Spleen (tissue), 11 donors: Measurements from ENCODE around the gene FASTKD3. TPM values are rescaled to one million over a fixed set of nuclear protein-coding genes. Genes with fewer than 3 reads are reported as not detected.

ENCODE experiments used
- DNase-seq: peaks from one replicate; pipeline ENCODE4 v3.0.0-alpha.2; 2020
- H3K27ac ChIP-seq, 8 donors: fragments of 200-600 bp; sonication (generic) in 7 of 8; 1 replicate in 4 of 8; 2 replicates in 4 of 8; pipeline versions ENCODE4 v1.5.0 to v1.8.0; 2016 to 2021; ENCODE audit warnings: inconsistent platforms in 4 of 8, mild to moderate bottlenecking in 4 of 8, moderate library complexity in 1 of 8
- H3K27me3 ChIP-seq, 7 donors: fragments of 200-600 bp; sonication (generic) in 6 of 7; replicated peaks in 1 of 7; 1 replicate in 4 of 7; 2 replicates in 3 of 7; pipeline versions ENCODE4 v1.5.0 to v1.8.0; 2016 to 2021; ENCODE audit warnings: inconsistent platforms in 3 of 7, mild to moderate bottlenecking in 1 of 7
- H3K36me3 ChIP-seq, 6 donors: fragments of 200-600 bp; sonication (generic) in 5 of 6; 1 replicate in 4 of 6; 2 replicates in 2 of 6; pipeline versions ENCODE4 v1.5.0 to v1.8.0; 2016 to 2021; ENCODE audit warnings: inconsistent platforms in 2 of 6
- H3K4me1 ChIP-seq, 6 donors: fragments of 200-600 bp; sonication (generic) in 5 of 6; 1 replicate in 3 of 6; 2 replicates in 3 of 6; pipeline versions ENCODE4 v1.5.0 to v1.8.0; 2016 to 2021; ENCODE audit warnings: inconsistent platforms in 3 of 6
- H3K4me3 ChIP-seq, 8 donors: fragments of 200-600 bp; sonication (generic) in 7 of 8; 1 replicate in 4 of 8; 2 replicates in 4 of 8; pipeline versions ENCODE4 v1.5.0 to v1.8.0; 2016 to 2021; ENCODE audit warnings: inconsistent platforms in 4 of 8, mild to moderate bottlenecking in 4 of 8, moderate library complexity in 2 of 8
- H3K9me3 ChIP-seq, 8 donors: fragments of 200-600 bp; sonication (generic) in 7 of 8; 1 replicate in 4 of 8; 2 replicates in 4 of 8; pipeline versions ENCODE4 v1.5.0 to v1.8.0; 2016 to 2021; ENCODE audit warnings: inconsistent platforms in 4 of 8
- POLR2A ChIP-seq, 3 donors: fragments of 450-650 bp; IDR thresholded peaks; one replicate each; pipeline ENCODE4 v1.5.1; 2017; ENCODE audit warnings: antibody characterized with exemption in 3 of 3, mild to moderate bottlenecking in 1 of 3
- POLR2AphosphoS5 ChIP-seq, 3 donors: sonication (generic); formaldehyde crosslinking; IDR thresholded peaks; one replicate each; pipeline ENCODE4 v1.5.1; 2017; ENCODE audit warnings: antibody characterized with exemption in 3 of 3
- WGBS, 5 donors: extraction: QIAGEN DNeasy Blood & Tissue Kit in 3 of 5; methylation state at CpG; one replicate each; pipeline versions ENCODE4 v1.1.5 to v1.1.7; 2013 to 2018; 5-methylcytosine and 5-hydroxymethylcytosine counted together
- intact Hi-C: fragments of 100-400 bp; cut with DNase I; formaldehyde crosslinking; loops from one replicate; pipeline ENCODE4 v1.15.0; 2023; ENCODE audit warnings: low total_unique reads
- polyA plus RNA-seq, 3 donors: library from polyadenylated mRNA; stranded (reverse); fragments of 200-250 nt; gene quantifications; one replicate each; pipeline ENCODE4 v1.2.1, GENCODE V29; 2013
- total RNA-seq, 7 donors: library from RNA; depleted of rRNA in 3 of 7; stranded (reverse); fragments of >200 nt in 3 of 7; fragmentation: NEBNext Ultra II Directional in 4 of 7; extraction: Animal tissue kit (Norgen Biotek cat#: 25700) in 4 of 7; gene quantifications; one replicate each; pipeline versions ENCODE4 v1.1.0 to v1.2.1, GENCODE V29; 2016 to 2021
- TF ChIP-seq, protein P1 (sequence below), 11 experiments: fragments of 200-600 bp in 7 of 11; fragments of 450-650 bp in 4 of 11; sonication (generic) in 4 of 11; IDR thresholded peaks in 8 of 11; conservative IDR thresholded peaks in 3 of 11; 1 replicate in 7 of 11; 2 replicates in 4 of 11; pipeline versions ENCODE4 v1.4.0 to v1.8.0; 2016 to 2021; ENCODE audit warnings: antibody characterized with exemption in 11 of 11, inconsistent platforms in 4 of 11, mild to moderate bottlenecking in 1 of 11
- donor health status: healthy with polysubstance abuse.
- donor health status: DM: no; HTN: no; CAD: no; lungs with moderate emphysema.
- donor health status: DM: no; HTN: no; CAD: no.
- donor health status: Bipolar disorder and iron deficiency.
- donor health status: healthy.
- donor health status: DM: no; HTN: no; CAD: no.
- donor health status: DM: yes; HTN: yes; CAD: no.

The FASTKD3 gene
- total and polyA plus RNA-seq, 10 donors, result 8.6 to 19.1 (median 13.7) TPM

DNA sequence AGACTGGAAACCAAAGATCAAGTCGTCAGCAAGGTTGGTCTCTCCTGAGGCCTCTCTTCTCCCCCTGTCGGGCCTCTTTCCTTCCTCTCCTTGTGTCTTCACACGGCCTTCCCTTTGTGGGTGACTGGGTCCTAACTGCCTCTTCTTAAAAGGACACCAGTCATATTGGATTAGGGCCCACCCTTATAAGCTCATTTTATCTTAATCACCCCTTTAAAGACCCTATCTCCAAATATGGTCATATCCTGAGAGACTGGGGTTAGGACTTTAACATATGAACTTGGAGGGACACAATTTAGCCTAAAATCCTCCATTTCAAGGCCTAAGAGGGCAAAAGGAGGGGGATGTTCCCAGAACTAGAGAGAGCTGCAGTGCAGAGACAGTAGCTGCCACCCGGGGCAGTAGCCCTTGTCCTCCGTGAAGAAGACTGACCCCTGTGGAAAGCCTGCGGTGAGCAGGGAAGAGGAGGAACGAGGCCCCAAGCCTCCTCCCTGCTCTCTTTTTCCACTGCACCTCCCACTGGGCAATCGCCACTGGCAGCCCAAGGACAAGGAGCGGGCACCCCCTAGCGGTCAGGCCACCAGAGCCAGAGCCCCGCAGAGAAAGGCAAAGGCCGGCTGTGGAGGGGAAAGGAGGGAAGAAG, 52.8 kb downstream of the FASTKD3 start:
- H3K9me3 ChIP-seq, result no peaks in the 10 kb centered on the region
- H3K4me3 ChIP-seq, result no peak overlapping the region
- H3K27me3 ChIP-seq, result peaks cover 0 to 27% (median 6%) of the 10 kb centered on the region in 7 donors
- no peak overlapping the region for H3K27ac ChIP-seq
- no peaks in the 10 kb centered on the region for H3K36me3 ChIP-seq
- DNase-seq, result peak; percentile 90
- TF ChIP-seq POLR2A (IDR thresholded peaks at IDR 0.05) (no peak), POLR2AphosphoS5 (IDR thresholded peaks at IDR 0.05) (peak in 1 of 3 donors; percentile 14)
- TF ChIP-seq, protein P1, sequence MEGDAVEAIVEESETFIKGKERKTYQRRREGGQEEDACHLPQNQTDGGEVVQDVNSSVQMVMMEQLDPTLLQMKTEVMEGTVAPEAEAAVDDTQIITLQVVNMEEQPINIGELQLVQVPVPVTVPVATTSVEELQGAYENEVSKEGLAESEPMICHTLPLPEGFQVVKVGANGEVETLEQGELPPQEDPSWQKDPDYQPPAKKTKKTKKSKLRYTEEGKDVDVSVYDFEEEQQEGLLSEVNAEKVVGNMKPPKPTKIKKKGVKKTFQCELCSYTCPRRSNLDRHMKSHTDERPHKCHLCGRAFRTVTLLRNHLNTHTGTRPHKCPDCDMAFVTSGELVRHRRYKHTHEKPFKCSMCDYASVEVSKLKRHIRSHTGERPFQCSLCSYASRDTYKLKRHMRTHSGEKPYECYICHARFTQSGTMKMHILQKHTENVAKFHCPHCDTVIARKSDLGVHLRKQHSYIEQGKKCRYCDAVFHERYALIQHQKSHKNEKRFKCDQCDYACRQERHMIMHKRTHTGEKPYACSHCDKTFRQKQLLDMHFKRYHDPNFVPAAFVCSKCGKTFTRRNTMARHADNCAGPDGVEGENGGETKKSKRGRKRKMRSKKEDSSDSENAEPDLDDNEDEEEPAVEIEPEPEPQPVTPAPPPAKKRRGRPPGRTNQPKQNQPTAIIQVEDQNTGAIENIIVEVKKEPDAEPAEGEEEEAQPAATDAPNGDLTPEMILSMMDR (IDR thresholded peaks at IDR 0.05 in 8 of 11, conservative IDR thresholded peaks at IDR 0.05 in 3 of 11), result peak; percentile 40 to 83 (median 70)
- WGBS, 5 donors, result 5 to 14% (median 6%) methylated on average over 7 to 12 of the region's 12 CpGs
- intact Hi-C loops, result no loop called here
- H3K4me1 ChIP-seq, result peaks cover 0 to 13% (median 10%) of the 10 kb centered on the region in 6 donors

DNA sequence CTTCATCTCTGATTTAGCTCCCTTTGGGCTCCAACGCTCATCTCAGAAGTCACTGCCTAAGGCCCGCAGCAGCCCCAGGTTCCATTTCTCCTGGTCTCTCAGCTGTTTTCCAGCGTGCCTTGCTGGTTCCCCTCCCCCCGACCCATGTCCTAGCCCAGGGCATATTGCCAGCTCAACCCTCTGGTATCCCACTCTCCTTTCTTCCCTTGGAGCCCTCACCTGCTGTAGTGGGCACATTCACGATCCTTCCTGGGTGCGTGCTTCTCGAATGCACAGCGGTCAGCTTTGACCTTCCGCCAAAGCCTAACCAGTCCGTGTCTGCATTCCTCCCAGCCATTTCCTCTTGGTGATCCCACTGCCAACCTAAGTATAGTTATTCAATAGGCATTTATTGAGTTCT, 54.0 kb downstream of the FASTKD3 start:
- no peaks in the 10 kb centered on the region for H3K36me3 ChIP-seq
- no peak for DNase-seq
- no peak overlapping the region for H3K4me3 ChIP-seq
- no peak overlapping the region for H3K27ac ChIP-seq
- H3K9me3 ChIP-seq, result no peaks in the 10 kb centered on the region
- intact Hi-C loops, result no loop called here
- TF ChIP-seq, protein P1 (IDR thresholded peaks at IDR 0.05 in 8 of 11, conservative IDR thresholded peaks at IDR 0.05 in 3 of 11), result no peak
- peaks cover 0 to 13% (median 10%) of the 10 kb centered on the region in 6 donors for H3K4me1 ChIP-seq
- 89 to 92% (median 92%) methylated on average over 10 of the region's 10 CpGs for WGBS, 5 donors
- H3K27me3 ChIP-seq, result peaks cover 0 to 37% (median 6%) of the 10 kb centered on the region in 7 donors

DNA sequence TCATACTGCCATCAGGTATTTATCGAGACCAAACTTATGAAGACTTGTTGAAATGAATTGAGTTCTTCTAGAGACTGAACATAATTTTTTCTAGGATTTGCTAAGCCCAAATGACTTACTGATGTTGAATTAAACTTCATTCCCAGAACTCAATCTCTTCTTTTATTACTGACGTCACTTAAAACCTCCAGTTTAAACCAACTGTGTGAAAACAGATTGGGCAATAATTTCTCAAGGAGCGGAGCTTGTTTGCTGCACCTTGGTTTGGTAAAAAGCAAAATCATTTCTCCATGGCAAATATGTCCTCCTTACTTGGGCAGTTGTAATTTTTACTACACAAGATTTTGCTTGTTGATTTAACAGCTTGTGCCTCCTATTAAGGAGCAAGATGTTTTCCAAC, 55.3 kb downstream of the FASTKD3 start:
- Histone ChIP-seq H3K4me1 (peaks cover 0 to 13% (median 10%) of the 10 kb centered on the region in 6 donors), H3K4me3 (no peak overlapping the region), H3K27ac (no peak overlapping the region), H3K36me3 (no peaks in the 10 kb centered on the region), H3K27me3 (peaks cover 0 to 37% (median 6%) of the 10 kb centered on the region in 7 donors), H3K9me3 (no peaks in the 10 kb centered on the region)
- no peak for DNase-seq
- TF ChIP-seq POLR2AphosphoS5 (IDR thresholded peaks at IDR 0.05) (no peak), POLR2A (IDR thresholded peaks at IDR 0.05) (no peak)
- TF ChIP-seq, protein P1 (IDR thresholded peaks at IDR 0.05 in 8 of 11, conservative IDR thresholded peaks at IDR 0.05 in 3 of 11), result no peak
- intact Hi-C loops, result no loop called here
- 64 to 86% (median 74%) methylated on average over 3 of the region's 3 CpGs for WGBS, 5 donors

DNA sequence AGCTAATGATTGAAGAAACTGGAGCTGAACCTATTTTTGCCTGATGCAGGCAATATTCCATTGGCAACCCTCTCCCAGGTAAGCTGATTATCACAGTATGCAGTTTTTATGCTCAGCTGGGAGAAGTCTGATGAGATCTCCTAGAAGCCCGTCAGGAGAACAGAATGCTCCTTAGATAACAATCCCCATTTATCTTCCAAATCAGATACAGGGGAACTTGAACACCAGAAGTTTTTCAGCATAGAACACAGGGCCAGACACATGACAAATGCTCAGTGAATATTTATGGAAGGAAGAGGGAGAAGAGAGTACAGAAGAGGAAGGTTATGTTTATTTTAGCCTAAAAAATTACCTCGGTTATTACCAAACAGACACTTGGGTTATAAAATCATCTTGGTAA, 55.8 kb downstream of the FASTKD3 start:
- no peaks in the 10 kb centered on the region for H3K36me3 ChIP-seq
- TF ChIP-seq, protein P1 (IDR thresholded peaks at IDR 0.05 in 8 of 11, conservative IDR thresholded peaks at IDR 0.05 in 3 of 11), result no peak
- TF ChIP-seq POLR2AphosphoS5 (IDR thresholded peaks at IDR 0.05), result no peak
- no peak for TF ChIP-seq POLR2A (IDR thresholded peaks at IDR 0.05)
- WGBS, 5 donors, result 55 to 67% (median 58%) methylated on average over 2 of the region's 2 CpGs
- H3K27me3 ChIP-seq, result peaks cover 0 to 37% (median 6%) of the 10 kb centered on the region in 7 donors
- H3K4me1 ChIP-seq, result peaks cover 0 to 13% (median 10%) of the 10 kb centered on the region in 6 donors
- no peak for DNase-seq
- H3K9me3 ChIP-seq, result no peaks in the 10 kb centered on the region
- intact Hi-C loops, result no loop called here
- no peak overlapping the region for H3K4me3 ChIP-seq
- no peak overlapping the region for H3K27ac ChIP-seq
